WI38 (cell line): ENCODE measurements around the gene GLUL.

ENCODE experiments used
- H3K4me3 ChIP-seq: 2 replicates; pipeline ENCODE4 v1.5.1; 2011; ENCODE audit warnings: low read depth, mild to moderate bottlenecking, control low read depth, low read length
- TF ChIP-seq, protein P1 (sequence below): IDR thresholded peaks from 2 replicates; pipeline ENCODE4 v1.5.1; 2012; ENCODE audit warnings: low read depth, mild to moderate bottlenecking, control low read depth, low read length

Gene GLUL

DNA sequence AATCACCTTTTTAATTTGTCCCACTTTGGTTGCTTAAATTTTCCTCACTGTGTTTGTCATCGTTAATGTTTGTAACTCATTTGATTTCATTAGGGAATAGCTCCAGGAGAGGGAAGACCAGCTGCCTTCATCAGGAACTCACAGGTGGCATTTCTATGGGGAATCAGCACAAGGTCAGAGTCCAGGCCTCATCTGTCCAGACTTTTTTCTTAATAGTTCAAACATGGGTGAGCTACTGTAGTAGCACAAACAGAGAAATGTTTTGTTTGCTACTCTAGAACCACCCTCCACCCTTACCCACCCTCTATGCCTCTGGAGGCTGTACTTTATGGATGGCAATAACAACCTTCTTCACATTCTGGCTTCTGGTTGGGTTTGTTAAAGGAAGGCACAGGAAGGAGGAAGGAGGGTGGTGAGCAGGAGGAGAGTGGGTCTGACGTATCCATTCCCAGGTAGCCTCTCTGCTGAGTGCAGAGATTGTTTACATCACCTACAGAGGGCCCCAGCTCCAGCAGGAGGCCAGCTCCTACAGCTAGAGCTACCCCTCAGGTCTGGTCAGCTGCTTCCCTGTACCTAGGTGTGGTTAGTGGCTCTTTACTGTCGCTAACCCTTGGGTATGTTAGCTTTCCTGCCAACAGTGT, 17.0 kb upstream of the GLUL start:
- TF ChIP-seq, protein P1, sequence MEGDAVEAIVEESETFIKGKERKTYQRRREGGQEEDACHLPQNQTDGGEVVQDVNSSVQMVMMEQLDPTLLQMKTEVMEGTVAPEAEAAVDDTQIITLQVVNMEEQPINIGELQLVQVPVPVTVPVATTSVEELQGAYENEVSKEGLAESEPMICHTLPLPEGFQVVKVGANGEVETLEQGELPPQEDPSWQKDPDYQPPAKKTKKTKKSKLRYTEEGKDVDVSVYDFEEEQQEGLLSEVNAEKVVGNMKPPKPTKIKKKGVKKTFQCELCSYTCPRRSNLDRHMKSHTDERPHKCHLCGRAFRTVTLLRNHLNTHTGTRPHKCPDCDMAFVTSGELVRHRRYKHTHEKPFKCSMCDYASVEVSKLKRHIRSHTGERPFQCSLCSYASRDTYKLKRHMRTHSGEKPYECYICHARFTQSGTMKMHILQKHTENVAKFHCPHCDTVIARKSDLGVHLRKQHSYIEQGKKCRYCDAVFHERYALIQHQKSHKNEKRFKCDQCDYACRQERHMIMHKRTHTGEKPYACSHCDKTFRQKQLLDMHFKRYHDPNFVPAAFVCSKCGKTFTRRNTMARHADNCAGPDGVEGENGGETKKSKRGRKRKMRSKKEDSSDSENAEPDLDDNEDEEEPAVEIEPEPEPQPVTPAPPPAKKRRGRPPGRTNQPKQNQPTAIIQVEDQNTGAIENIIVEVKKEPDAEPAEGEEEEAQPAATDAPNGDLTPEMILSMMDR: no peak
- no peak overlapping the region for H3K4me3 ChIP-seq

DNA sequence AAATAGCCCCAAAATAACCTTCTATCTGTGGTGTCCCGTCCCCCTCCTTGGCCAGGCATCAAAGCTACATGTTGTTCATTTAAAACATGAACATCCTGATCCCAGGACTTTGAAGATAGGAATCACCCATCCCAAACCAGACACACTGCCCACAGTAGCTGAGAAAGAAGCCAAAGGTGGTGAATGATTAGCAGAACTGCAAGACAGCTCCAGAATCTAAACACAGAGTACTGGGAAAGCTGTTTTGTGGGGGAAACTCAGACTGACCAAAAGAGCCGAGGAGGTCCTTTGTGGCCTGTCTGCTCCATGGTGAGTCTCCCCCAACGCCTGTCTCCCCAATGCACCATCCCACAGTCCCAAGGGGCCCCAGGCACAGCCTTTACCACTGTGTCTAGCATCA, 16.1 kb upstream of the GLUL start:
- TF ChIP-seq, protein P1: no peak
- H3K4me3 ChIP-seq: no peak overlapping the region

DNA sequence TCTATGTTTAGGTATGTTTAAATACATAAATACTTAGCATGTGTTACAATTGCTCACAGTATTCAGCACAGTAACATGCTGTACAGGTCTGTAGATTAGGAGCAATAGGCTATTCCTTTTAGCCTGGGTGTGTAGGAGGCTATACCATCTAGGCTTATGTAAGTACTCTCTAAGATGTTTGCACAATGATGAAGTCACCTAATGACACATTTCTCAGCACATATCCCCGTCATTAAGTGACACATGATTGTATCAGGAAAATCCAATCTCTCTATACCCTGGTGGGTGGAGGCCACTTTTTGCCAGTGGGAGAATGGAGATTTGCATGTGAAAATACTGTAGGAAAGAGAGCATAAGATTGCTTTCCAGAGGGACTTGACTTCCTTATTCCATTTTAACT, 14.4 kb upstream of the GLUL start:
- TF ChIP-seq, protein P1: no peak
- no peak overlapping the region for H3K4me3 ChIP-seq

DNA sequence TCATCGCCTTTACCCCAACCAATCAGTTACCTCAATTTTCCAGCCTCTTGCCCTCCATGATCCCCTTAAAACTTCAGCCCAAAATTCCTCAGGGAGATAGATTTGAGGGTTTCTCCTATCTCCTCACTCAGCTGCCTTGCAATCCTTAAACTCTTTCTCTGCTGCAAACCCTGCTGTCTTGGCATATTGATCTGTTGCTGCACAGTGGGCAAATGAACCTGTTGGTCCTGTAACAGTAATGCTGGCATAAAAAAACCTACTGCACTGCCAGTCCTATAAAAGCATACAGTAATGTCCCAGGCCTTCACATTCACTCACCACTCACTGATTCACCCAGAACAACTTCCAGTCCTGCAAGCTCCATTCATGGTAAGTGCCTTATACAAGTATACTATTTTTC, 14.0 kb upstream of the GLUL start:
- TF ChIP-seq, protein P1: no peak
- H3K4me3 ChIP-seq: no peak overlapping the region

DNA sequence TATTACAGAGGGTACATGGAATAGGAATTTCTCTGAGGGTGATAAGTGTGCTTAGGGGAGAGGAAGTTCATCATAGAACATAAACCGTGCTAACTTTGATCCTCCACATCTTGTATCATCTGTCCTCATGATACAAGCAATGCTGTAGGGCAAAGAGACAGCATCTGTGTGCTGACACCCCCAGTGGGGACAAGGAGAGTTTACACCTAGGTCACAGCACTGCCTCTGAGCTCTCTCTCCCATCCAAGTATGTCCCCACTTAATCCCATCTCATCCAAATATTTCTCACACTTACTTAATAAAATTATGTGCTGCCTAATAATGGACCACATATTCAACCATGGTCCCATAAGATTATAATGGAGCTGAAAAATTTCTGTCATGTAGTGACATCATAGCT, 13.2 kb upstream of the GLUL start:
- H3K4me3 ChIP-seq: no peak overlapping the region
- TF ChIP-seq, protein P1: no peak

DNA sequence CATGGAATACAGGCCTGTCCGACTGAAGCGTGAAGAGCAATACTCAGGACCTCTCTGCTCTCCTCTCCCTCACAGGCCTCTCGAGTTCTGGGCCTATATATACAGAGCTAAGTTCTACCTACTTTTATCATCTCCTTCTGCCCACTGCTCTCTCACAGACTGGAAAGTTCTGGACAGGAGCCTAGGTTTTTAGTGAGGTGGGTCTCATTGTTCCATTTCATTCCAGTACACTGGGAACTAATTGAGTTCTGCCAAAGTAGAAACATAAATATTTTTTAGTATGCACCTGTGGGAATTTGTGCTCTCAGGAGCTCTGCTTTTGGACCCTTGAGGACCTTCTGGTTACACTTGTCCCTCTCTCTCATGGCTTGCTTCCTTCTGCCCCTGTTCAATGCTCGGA, 9.0 kb upstream of the GLUL start, which contains the start of gene TEDDM1:
Gene TEDDM1 (minus strand): TSS at position 101 of the 400 bp plus-strand sequence. CDS start 182 bp downstream, outside the sequence.
- TF ChIP-seq, protein P1: no peak
- no peak within 1 kb of the TSS for H3K4me3 ChIP-seq

DNA sequence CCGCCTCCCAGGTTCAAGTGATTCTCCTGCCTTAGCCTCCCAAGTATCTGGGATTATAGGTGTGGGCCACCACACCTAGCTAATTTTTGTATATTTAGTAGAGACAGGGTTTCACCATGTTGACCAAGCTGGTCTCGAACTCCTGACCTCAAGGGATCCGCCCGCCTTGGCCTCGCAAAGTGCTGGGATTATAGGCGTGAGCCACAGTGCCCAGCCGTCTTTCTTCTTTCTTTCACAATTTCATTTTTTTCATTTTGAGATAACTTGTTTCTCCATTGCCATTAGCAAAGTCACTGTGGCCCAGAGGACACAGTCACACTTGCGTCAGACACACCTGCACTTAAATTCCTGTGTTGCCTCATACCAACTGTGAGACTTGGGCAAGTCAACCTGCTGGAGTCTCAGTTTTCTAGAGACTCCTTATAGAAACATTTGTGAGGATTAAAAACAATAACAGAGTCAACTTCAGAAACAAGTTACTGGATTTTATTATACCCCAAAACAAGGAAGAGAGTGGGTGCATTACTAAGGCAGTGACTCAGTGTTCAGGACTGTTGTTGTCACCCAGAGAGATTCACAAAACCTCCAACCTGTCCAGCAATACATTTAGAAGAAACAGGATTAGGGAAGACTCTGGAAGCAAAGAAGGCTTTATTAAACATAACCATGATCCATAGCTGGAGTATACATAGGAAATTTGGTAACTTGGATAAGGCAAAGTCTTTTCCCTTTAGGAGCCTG, 6.2 kb upstream of the GLUL start:
- H3K4me3 ChIP-seq: no peak overlapping the region
- TF ChIP-seq, protein P1: no peak
